ENCODE results near the gene DNM2. TPM values are rescaled to one million over a fixed set of nuclear protein-coding genes. Genes with fewer than 3 reads are reported as not detected.

Gene DNM2
- total RNA-seq, 4 donors from 2014 or later = 135 to 322 (median 173) TPM

DNA sequence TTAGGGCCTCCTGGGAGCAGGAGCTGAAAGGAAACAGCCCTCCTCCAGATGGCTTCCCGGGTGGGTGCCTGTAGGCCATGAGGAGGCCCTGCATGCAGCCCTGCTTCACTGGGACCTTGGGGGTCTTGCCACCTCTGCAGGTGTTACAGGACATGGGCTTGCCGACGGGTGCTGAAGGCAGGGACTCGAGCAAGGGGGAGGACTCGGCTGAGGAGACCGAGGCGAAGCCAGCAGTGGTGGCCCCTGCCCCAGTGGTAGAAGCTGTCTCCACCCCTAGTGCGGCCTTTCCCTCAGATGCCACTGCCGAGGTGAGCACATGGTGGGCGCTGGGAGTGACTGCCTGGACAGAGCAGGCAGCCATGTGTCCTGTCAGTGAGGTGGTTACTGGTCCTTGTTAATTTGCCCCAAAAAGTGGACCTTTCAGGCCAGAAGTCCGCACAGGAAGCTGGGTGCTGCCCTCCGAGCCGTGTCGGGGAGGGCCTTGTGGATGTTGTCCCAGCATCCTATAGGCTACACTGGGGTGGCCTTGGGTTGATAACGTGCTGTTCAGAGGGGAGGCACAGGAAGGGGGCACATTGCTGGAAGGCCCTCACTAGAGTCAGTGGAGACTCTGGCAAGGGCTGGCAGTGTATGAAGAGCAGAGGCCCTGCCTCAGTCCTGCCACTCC lies 35.3 kb upstream of the DNM2 start:
- Histone ChIP-seq H3K4me1 (peaks cover 24% of the 10 kb centered on the region), H3K9me3 (no peaks in the 10 kb centered on the region), H3K4me3 (no peak overlapping the region), H3K36me3 (peaks cover 98% of the 10 kb centered on the region), H3K27me3 (no peaks in the 10 kb centered on the region), H3K27ac (no peak overlapping the region)
- TF ChIP-seq, protein P1, sequence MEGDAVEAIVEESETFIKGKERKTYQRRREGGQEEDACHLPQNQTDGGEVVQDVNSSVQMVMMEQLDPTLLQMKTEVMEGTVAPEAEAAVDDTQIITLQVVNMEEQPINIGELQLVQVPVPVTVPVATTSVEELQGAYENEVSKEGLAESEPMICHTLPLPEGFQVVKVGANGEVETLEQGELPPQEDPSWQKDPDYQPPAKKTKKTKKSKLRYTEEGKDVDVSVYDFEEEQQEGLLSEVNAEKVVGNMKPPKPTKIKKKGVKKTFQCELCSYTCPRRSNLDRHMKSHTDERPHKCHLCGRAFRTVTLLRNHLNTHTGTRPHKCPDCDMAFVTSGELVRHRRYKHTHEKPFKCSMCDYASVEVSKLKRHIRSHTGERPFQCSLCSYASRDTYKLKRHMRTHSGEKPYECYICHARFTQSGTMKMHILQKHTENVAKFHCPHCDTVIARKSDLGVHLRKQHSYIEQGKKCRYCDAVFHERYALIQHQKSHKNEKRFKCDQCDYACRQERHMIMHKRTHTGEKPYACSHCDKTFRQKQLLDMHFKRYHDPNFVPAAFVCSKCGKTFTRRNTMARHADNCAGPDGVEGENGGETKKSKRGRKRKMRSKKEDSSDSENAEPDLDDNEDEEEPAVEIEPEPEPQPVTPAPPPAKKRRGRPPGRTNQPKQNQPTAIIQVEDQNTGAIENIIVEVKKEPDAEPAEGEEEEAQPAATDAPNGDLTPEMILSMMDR (IDR thresholded peaks at IDR 0.05) = no peak
- no peak for TF ChIP-seq POLR2A (IDR thresholded peaks at IDR 0.05)
- TF ChIP-seq POLR2AphosphoS5 (IDR thresholded peaks at IDR 0.05) = no peak
- no peak for TF ChIP-seq EP300 (IDR thresholded peaks at IDR 0.05)
- DNase-seq (ENCODE audit: low spot score in 2 of 2) = no peak
- 81% methylated on average over 7 of the region's 15 CpGs for WGBS

GRCh38 chr19:10683064-10683426 lies 34.8 kb upstream of the DNM2 start:
- Histone ChIP-seq H3K27ac (no peak overlapping the region), H3K27me3 (no peaks in the 10 kb centered on the region), H3K4me1 (peaks cover 24% of the 10 kb centered on the region), H3K36me3 (peaks cover 98% of the 10 kb centered on the region), H3K4me3 (no peak overlapping the region), H3K9me3 (no peaks in the 10 kb centered on the region)
- TF ChIP-seq, protein P1 (IDR thresholded peaks at IDR 0.05) = no peak
- no peak for TF ChIP-seq EP300 (IDR thresholded peaks at IDR 0.05)
- TF ChIP-seq POLR2A (IDR thresholded peaks at IDR 0.05) = no peak
- TF ChIP-seq POLR2AphosphoS5 (IDR thresholded peaks at IDR 0.05) = no peak
- WGBS = 92% methylated on average over 13 of the region's 15 CpGs
- DNase-seq (ENCODE audit: low spot score in 2 of 2) = no peak

GRCh38 chr19:10683582-10683981 lies 34.3 kb upstream of the DNM2 start:
- Histone ChIP-seq H3K4me3 (no peak overlapping the region), H3K27ac (no peak overlapping the region), H3K36me3 (peaks cover 98% of the 10 kb centered on the region), H3K27me3 (no peaks in the 10 kb centered on the region), H3K4me1 (peaks cover 24% of the 10 kb centered on the region), H3K9me3 (no peaks in the 10 kb centered on the region)
- DNase-seq (ENCODE audit: low spot score in 2 of 2) = no peak
- no peak for TF ChIP-seq POLR2AphosphoS5 (IDR thresholded peaks at IDR 0.05)
- TF ChIP-seq POLR2A (IDR thresholded peaks at IDR 0.05) = no peak
- TF ChIP-seq, protein P1 (IDR thresholded peaks at IDR 0.05) = no peak
- TF ChIP-seq EP300 (IDR thresholded peaks at IDR 0.05) = no peak
- 85% methylated on average over 19 of the region's 21 CpGs for WGBS

- Histone ChIP-seq H3K9me3 (no peaks in the 10 kb centered on the region), H3K4me1 (peaks cover 24% of the 10 kb centered on the region), H3K27me3 (no peaks in the 10 kb centered on the region), H3K4me3 (no peak overlapping the region), H3K36me3 (peaks cover 98% of the 10 kb centered on the region), H3K27ac (no peak overlapping the region)
- TF ChIP-seq POLR2AphosphoS5 (IDR thresholded peaks at IDR 0.05) (no peak), POLR2A (IDR thresholded peaks at IDR 0.05) (no peak), EP300 (IDR thresholded peaks at IDR 0.05) (no peak)
- TF ChIP-seq, protein P1 (IDR thresholded peaks at IDR 0.05) = no peak
- 74% methylated on average over 5 of the region's 5 CpGs for WGBS
- DNase-seq (ENCODE audit: low spot score in 2 of 2) = no peak
Measured at GRCh38 chr19:10685210-10685609, 32.7 kb upstream of the DNM2 start.

GRCh38 chr19:10686193-10686592 lies 31.7 kb upstream of the DNM2 start:
- H3K27me3 ChIP-seq = no peaks in the 10 kb centered on the region
- H3K9me3 ChIP-seq = no peaks in the 10 kb centered on the region
- H3K27ac ChIP-seq = no peak overlapping the region
- WGBS = 91% methylated on average over 7 of the region's 10 CpGs
- H3K4me3 ChIP-seq = no peak overlapping the region
- H3K4me1 ChIP-seq = peaks cover 24% of the 10 kb centered on the region
- no peak for DNase-seq (ENCODE audit: low spot score in 2 of 2)
- H3K36me3 ChIP-seq = peaks cover 98% of the 10 kb centered on the region
- no peak for TF ChIP-seq POLR2AphosphoS5 (IDR thresholded peaks at IDR 0.05)
- no peak for TF ChIP-seq EP300 (IDR thresholded peaks at IDR 0.05)
- no peak for TF ChIP-seq POLR2A (IDR thresholded peaks at IDR 0.05)
- TF ChIP-seq, protein P1 (IDR thresholded peaks at IDR 0.05) = no peak

All from suprapubic skin (tissue), 4 donors.